DND-41 (cell line): ENCODE measurements around the gene CDK16.

Source experiments
- ATAC-seq: fragments of 200-7000 bp; cut with Tn5 transposase; 3 replicates; pipeline ENCODE4 v1.9.1; 2021; ENCODE audit warnings: low read depth; ENCODE audit not compliant: insufficient read depth
- DNase-seq: peaks from one replicate; pipeline ENCODE4 v3.0.0-alpha.2; 2020
- H2AFZ ChIP-seq: 2 replicates; pipeline ENCODE4 v1.6.0; 2012; ENCODE audit warnings: low read depth, low read length
- H3K27ac ChIP-seq: 2 replicates; pipeline ENCODE4 v1.5.1; 2012; ENCODE audit warnings: low read length, inconsistent platforms
- H3K27me3 ChIP-seq: fragments of 200-600 bp; sonication (generic); 2 replicates; pipeline ENCODE4 v1.6.0; 2012; ENCODE audit warnings: low read length, mild to moderate bottlenecking, inconsistent platforms; ENCODE audit not compliant: insufficient read depth, poor library complexity
- H3K36me3 ChIP-seq: 2 replicates; pipeline ENCODE4 v1.5.1; 2012; ENCODE audit warnings: low read length, inconsistent platforms; ENCODE audit not compliant: insufficient read depth
- H3K4me1 ChIP-seq: 2 replicates; pipeline ENCODE4 v1.5.1; 2012; ENCODE audit warnings: mild to moderate bottlenecking, low read length; ENCODE audit not compliant: insufficient read depth
- H3K4me2 ChIP-seq: 2 replicates; pipeline ENCODE4 v1.6.0; 2012; ENCODE audit warnings: mild to moderate bottlenecking, moderate library complexity, low read length, inconsistent platforms; ENCODE audit not compliant: insufficient read depth
- H3K4me3 ChIP-seq, 2 experiments: fragments of 200-600 bp in 1 of 2; shearing (Covaris generic) in 1 of 2; 2 replicates each; pipeline ENCODE4 v1.5.1; 2012 to 2016; ENCODE audit warnings: inconsistent platforms in 2 of 2, low read length in 2 of 2, mild to moderate bottlenecking in 2 of 2, low read depth in 1 of 2, moderate library complexity in 1 of 2
- H3K79me2 ChIP-seq: 2 replicates; pipeline ENCODE4 v1.6.0; 2012; ENCODE audit warnings: low read length, inconsistent platforms; ENCODE audit not compliant: insufficient read depth
- H3K9ac ChIP-seq: 2 replicates; pipeline ENCODE4 v1.6.0; 2012; ENCODE audit warnings: low read depth, mild to moderate bottlenecking, inconsistent platforms, low read length, moderate library complexity
- H3K9me3 ChIP-seq: 2 replicates; pipeline ENCODE4 v1.5.1; 2012; ENCODE audit warnings: low read length, moderate library complexity, mild to moderate bottlenecking, inconsistent platforms; ENCODE audit not compliant: insufficient read depth, severe bottlenecking
- H4K20me1 ChIP-seq: 2 replicates; pipeline ENCODE4 v1.6.0; 2012; ENCODE audit warnings: low read length; ENCODE audit not compliant: insufficient read depth
- CTCF ChIP-seq: IDR thresholded peaks from 2 replicates; pipeline ENCODE4 v1.5.1; 2012; ENCODE audit warnings: borderline replicate concordance, low read length, moderate library complexity, mild to moderate bottlenecking; ENCODE audit not compliant: poor library complexity, severe bottlenecking; ENCODE audit errors: extremely low read depth
- EZH2 ChIP-seq: IDR thresholded peaks from 3 replicates; pipeline ENCODE4 v1.6.1; 2012; ENCODE audit warnings: borderline replicate concordance, low read depth, mild to moderate bottlenecking, moderate library complexity, low read length, inconsistent platforms; ENCODE audit not compliant: severe bottlenecking

The CDK16 gene

GRCh38 chrX:47199286-47199685, 19.2 kb upstream of the CDK16 start:
- Histone ChIP-seq H3K27ac (no peak overlapping the region), H2AFZ (no peak overlapping the region), H3K4me2 (no peak overlapping the region), H3K36me3 (peaks cover 86% of the 10 kb centered on the region), H3K4me1 (peaks cover 32% of the 10 kb centered on the region), H3K79me2 (peaks cover 59% of the 10 kb centered on the region), H3K9me3 (no peaks in the 10 kb centered on the region), H3K9ac (no peak overlapping the region), H3K27me3 (no peaks in the 10 kb centered on the region), H3K4me3 (no peak overlapping the region), H4K20me1 (peaks cover 47% of the 10 kb centered on the region)
- no peak for DNase-seq
- ATAC-seq = no peak
- TF ChIP-seq CTCF = no peak
- TF ChIP-seq EZH2 = no peak

- Histone ChIP-seq H3K27ac (no peak overlapping the region), H3K4me3 (no peak overlapping the region), H4K20me1 (peaks cover 45% of the 10 kb centered on the region), H2AFZ (no peak overlapping the region), H3K9ac (no peak overlapping the region), H3K9me3 (no peaks in the 10 kb centered on the region), H3K79me2 (peaks cover 47% of the 10 kb centered on the region), H3K36me3 (peaks cover 97% of the 10 kb centered on the region), H3K27me3 (no peaks in the 10 kb centered on the region), H3K4me1 (peaks cover 19% of the 10 kb centered on the region), H3K4me2 (no peak overlapping the region)
- DNase-seq (no peak), ATAC-seq (no peak)
- TF ChIP-seq CTCF = no peak
- no peak for TF ChIP-seq EZH2
Observed at GRCh38 chrX:47200385-47201150, 17.9 kb upstream of the CDK16 start.

GRCh38 chrX:47201345-47201944, 17.0 kb upstream of the CDK16 start:
- Histone ChIP-seq H3K9ac (no peak overlapping the region), H3K79me2 (peaks cover 40% of the 10 kb centered on the region), H2AFZ (no peak overlapping the region), H3K9me3 (no peaks in the 10 kb centered on the region), H3K27ac (no peak overlapping the region), H3K4me3 (no peak overlapping the region), H3K27me3 (no peaks in the 10 kb centered on the region), H4K20me1 (peaks cover 37% of the 10 kb centered on the region), H3K4me2 (no peak overlapping the region), H3K4me1 (peaks cover 10% of the 10 kb centered on the region), H3K36me3 (peaks cover 97% of the 10 kb centered on the region)
- TF ChIP-seq EZH2 (no peak), CTCF (no peak)
- ATAC-seq = no peak
- DNase-seq = no peak
